Transverse colon (tissue), 4 donors: ENCODE measurements around the gene CTBP2. TPM values are rescaled to one million over a fixed set of nuclear protein-coding genes. Genes with fewer than 3 reads are reported as not detected.
"Not testable (repeated sequence)": the region's sequence is repeated elsewhere in the genome, so short reads cannot be mapped to it uniquely, and the experiment has no call there.

Experiments used
- DNase-seq: peaks from one replicate; pipeline ENCODE4 v3.0.0-alpha.2; 2019
- H3K27ac ChIP-seq, 4 donors: fragments of 200-600 bp; sonication (generic); 2 replicates each; pipeline ENCODE4 v1.5.1; 2016 to 2018; ENCODE audit warnings: inconsistent platforms in 4 of 4
- H3K27me3 ChIP-seq: fragments of 200-600 bp; sonication (generic); 2 replicates; pipeline ENCODE4 v1.5.1; 2017; ENCODE audit warnings: inconsistent platforms
- H3K36me3 ChIP-seq, 4 donors: fragments of 200-600 bp; sonication (generic); 2 replicates each; pipeline ENCODE4 v1.5.1; 2017 to 2019; ENCODE audit warnings: inconsistent platforms in 4 of 4
- H3K4me1 ChIP-seq, 4 donors: fragments of 200-600 bp; sonication (generic); 2 replicates each; pipeline ENCODE4 v1.5.1; 2017 to 2020; ENCODE audit warnings: inconsistent platforms in 4 of 4
- H3K4me3 ChIP-seq, 4 donors: fragments of 200-600 bp; sonication (generic); 1 replicate in 1 of 4; 2 replicates in 3 of 4; pipeline versions ENCODE4 v1.5.1 to v1.6.1; 2017 to 2019; ENCODE audit warnings: inconsistent platforms in 4 of 4
- H3K9me3 ChIP-seq, 2 donors: fragments of 200-600 bp; sonication (generic); 2 replicates each; pipeline ENCODE4 v1.5.1; 2017 to 2019; ENCODE audit warnings: inconsistent platforms in 2 of 2
- CTCF ChIP-seq, 5 experiments: fragments of 200-600 bp in 3 of 5; fragments of 450-650 bp in 2 of 5; sonication (generic) in 3 of 5; IDR thresholded peaks; 1 replicate in 2 of 5; 2 replicates in 3 of 5; pipeline ENCODE4 v1.5.1; 2016 to 2017; ENCODE audit warnings: antibody characterized with exemption in 5 of 5, inconsistent platforms in 3 of 5, mild to moderate bottlenecking in 2 of 5, moderate library complexity in 1 of 5
- EP300 ChIP-seq: sonication (generic); formaldehyde crosslinking; IDR thresholded peaks from one replicate; pipeline ENCODE4 v1.6.1; 2017; ENCODE audit warnings: antibody characterized with exemption, low read depth
- POLR2A ChIP-seq: fragments of 450-650 bp; IDR thresholded peaks from one replicate; pipeline ENCODE4 v1.6.1; 2016; ENCODE audit warnings: antibody characterized with exemption, mild to moderate bottlenecking, moderate library complexity
- POLR2AphosphoS5 ChIP-seq, 3 donors: sonication (generic); formaldehyde crosslinking; IDR thresholded peaks; one replicate each; pipeline ENCODE4 v1.6.1; 2016; ENCODE audit warnings: antibody characterized with exemption in 3 of 3
- WGBS, 2 donors: methylation state at CpG; one replicate each; pipeline ENCODE4 v1.1.5; 2018; ENCODE audit warnings: low coverage in 1 of 2; 5-methylcytosine and 5-hydroxymethylcytosine counted together
- in situ Hi-C, 4 donors: fragments of 200-750 bp; cut with MboI; loops; one replicate each; pipeline versions ENCODE4 v1.15.0 to v1.15.1; 2017; ENCODE audit warnings: low sequenced_read_pairs in 3 of 4, low pct_ligation_motif_present in 1 of 4, low pct_unique_long_range_greater_than_20kb in 1 of 4
- intact Hi-C: fragments of 100-400 bp; cut with DNase I; formaldehyde crosslinking; loops from one replicate; pipeline ENCODE4 v1.15.1; 2023; ENCODE audit warnings: low total_unique reads
- total RNA-seq, 4 donors: library from RNA; depleted of rRNA; stranded (reverse); fragments of >200 nt; gene quantifications; one replicate each; pipeline ENCODE4 v1.1.0, GENCODE V29; 2016

The CTBP2 gene
- total RNA-seq, 4 donors from 2014 or later: 71.9 to 247 (median 98.4) TPM

- DNase-seq: no peak
- Histone ChIP-seq H3K4me3 (no peak overlapping the region), H3K27me3 (no peaks in the 10 kb centered on the region), H3K36me3 (no peaks in the 10 kb centered on the region), H3K4me1 (no peaks in the 10 kb centered on the region), H3K27ac (no peak overlapping the region), H3K9me3 (no peaks in the 10 kb centered on the region)
- TF ChIP-seq POLR2A (no peak), POLR2AphosphoS5 (IDR thresholded peaks at IDR 0.05) (no peak), CTCF (IDR thresholded peaks at IDR 0.05) (no peak), EP300 (no peak)
- 68% methylated on average over 6 of the region's 6 CpGs; no CpG with 5 or more reads in 1 of the 2 donors for WGBS, 2 donors
- in situ Hi-C loops: no loop called here
- intact Hi-C loops: no loop called here
These were observed 30.1 kb upstream of the CTBP2 start for GRCh38 chr10:125190414-125190813.

- Histone ChIP-seq H3K36me3 (no peaks in the 10 kb centered on the region), H3K9me3 (no peaks in the 10 kb centered on the region), H3K4me1 (no peaks in the 10 kb centered on the region), H3K4me3 (no peak overlapping the region), H3K27ac (no peak overlapping the region), H3K27me3 (no peaks in the 10 kb centered on the region)
- no peak for TF ChIP-seq EP300
- no peak for TF ChIP-seq CTCF (IDR thresholded peaks at IDR 0.05)
- no peak for TF ChIP-seq POLR2A
- no peak for TF ChIP-seq POLR2AphosphoS5 (IDR thresholded peaks at IDR 0.05)
- WGBS, 2 donors: 83 to 87% methylated on average over 2 to 8 of the region's 8 CpGs
- in situ Hi-C loops (no loop called here), intact Hi-C loops (no loop called here)
- DNase-seq: no peak
These were observed 28.8 kb upstream of the CTBP2 start for GRCh38 chr10:125189162-125189561.

GRCh38 chr10:125187238-125188194, 27.2 kb upstream of the CTBP2 start:
- Histone ChIP-seq H3K4me3 (no peak overlapping the region), H3K4me1 (no peaks in the 10 kb centered on the region), H3K36me3 (no peaks in the 10 kb centered on the region), H3K27me3 (no peaks in the 10 kb centered on the region), H3K9me3 (no peaks in the 10 kb centered on the region), H3K27ac (no peak overlapping the region)
- WGBS, 2 donors: 60 to 89% methylated on average over 1 to 6 of the region's 6 CpGs
- DNase-seq: no peak
- in situ Hi-C loops (no loop called here), intact Hi-C loops (no loop called here)
- no peak for TF ChIP-seq EP300
- TF ChIP-seq CTCF (IDR thresholded peaks at IDR 0.05): no peak
- no peak for TF ChIP-seq POLR2A
- TF ChIP-seq POLR2AphosphoS5 (IDR thresholded peaks at IDR 0.05): no peak

- no peak overlapping the region for H3K4me3 ChIP-seq
- no peaks in the 10 kb centered on the region for H3K9me3 ChIP-seq
- TF ChIP-seq CTCF (IDR thresholded peaks at IDR 0.05) (no peak), EP300 (no peak), POLR2AphosphoS5 (IDR thresholded peaks at IDR 0.05) (no peak), POLR2A (no peak)
- H3K36me3 ChIP-seq: no peaks in the 10 kb centered on the region
- WGBS, 2 donors: 70 to 83% methylated on average over 2 to 18 of the region's 18 CpGs
- intact Hi-C loops (no loop called here), in situ Hi-C loops (no loop called here)
- no peak overlapping the region for H3K27ac ChIP-seq
- no peaks in the 10 kb centered on the region for H3K27me3 ChIP-seq
- no peaks in the 10 kb centered on the region for H3K4me1 ChIP-seq
- no peak for DNase-seq
These were observed 26.2 kb upstream of the CTBP2 start for GRCh38 chr10:125186431-125187170.

GRCh38 chr10:125179107-125179506, 18.7 kb upstream of the CTBP2 start:
- 92 to 98% methylated on average over 2 to 3 of the region's 3 CpGs for WGBS, 2 donors
- H3K9me3 ChIP-seq, intact Hi-C loops, H3K27ac ChIP-seq, in situ Hi-C loops, H3K36me3 ChIP-seq, DNase-seq, H3K4me1 ChIP-seq, H3K4me3 ChIP-seq: not testable (repeated sequence)
- H3K27me3 ChIP-seq: peaks cover 11% of the 10 kb centered on the region
